Measurements from ENCODE around the gene RCOR1.

Gene RCOR1

GRCh38 chr14:102686196-102686801, 93.8 kb downstream of the RCOR1 start:
- DNase-seq: no peak

GRCh38 chr14:102688290-102688689, 95.8 kb downstream of the RCOR1 start:
- DNase-seq: no peak

DNA sequence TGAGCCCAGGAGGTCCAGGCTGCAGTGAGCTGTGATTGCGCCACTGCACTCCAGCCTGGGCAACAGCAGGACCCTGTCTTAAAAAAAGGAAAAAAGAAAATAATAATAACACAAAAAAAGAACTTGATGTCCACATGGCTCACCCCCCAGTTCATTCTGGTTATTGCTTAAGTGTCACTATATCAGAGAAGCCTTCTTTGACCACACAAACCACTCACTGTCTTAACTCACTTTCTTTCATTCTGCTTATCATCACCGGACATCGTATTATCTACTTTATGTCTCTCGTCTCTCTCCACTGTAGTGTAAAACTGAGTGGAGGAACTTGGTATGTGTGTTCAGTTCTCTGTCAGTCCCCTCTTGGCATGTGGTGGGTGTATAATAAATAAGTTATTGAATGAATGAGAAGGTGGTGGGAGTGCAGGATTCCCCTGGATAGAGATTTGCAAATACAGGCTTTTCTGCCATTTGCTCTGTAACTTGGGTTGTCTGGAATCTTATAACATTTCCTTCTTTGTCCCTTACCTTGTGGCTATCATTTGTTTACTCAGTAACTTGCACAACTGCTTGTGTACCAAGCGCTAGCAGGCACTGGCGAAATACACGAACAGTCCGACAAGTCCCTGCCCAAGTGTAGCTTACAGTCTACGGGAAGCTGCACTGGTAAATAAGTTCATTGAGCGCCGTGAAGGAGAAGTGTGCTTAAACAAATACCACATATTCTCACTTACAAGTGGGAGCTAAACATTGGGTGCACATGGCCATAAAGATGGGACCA, 98.2 kb downstream of the RCOR1 start:
- DNase-seq: no peak

GRCh38 chr14:102691763-102692162, 99.3 kb downstream of the RCOR1 start:
- DNase-seq: no peak

DNA sequence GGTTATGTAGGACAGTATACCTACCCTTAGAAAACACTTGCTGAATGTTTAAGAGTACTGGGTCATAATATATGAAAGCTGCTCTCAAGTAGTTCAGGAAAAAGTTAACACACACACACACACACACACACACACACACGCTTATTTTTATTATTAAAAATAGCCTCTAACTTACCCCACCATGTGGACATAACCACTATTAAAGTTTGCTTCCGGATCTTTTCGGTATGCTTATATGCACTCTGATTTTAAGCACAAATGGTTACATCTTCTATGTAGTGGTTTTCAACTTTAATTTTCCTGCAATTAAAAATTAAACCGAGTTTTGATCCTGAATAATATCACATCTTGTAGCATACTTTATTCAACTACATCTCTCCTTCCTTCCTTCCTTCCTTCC, 99.9 kb downstream of the RCOR1 start:
- no peak for DNase-seq

DNA sequence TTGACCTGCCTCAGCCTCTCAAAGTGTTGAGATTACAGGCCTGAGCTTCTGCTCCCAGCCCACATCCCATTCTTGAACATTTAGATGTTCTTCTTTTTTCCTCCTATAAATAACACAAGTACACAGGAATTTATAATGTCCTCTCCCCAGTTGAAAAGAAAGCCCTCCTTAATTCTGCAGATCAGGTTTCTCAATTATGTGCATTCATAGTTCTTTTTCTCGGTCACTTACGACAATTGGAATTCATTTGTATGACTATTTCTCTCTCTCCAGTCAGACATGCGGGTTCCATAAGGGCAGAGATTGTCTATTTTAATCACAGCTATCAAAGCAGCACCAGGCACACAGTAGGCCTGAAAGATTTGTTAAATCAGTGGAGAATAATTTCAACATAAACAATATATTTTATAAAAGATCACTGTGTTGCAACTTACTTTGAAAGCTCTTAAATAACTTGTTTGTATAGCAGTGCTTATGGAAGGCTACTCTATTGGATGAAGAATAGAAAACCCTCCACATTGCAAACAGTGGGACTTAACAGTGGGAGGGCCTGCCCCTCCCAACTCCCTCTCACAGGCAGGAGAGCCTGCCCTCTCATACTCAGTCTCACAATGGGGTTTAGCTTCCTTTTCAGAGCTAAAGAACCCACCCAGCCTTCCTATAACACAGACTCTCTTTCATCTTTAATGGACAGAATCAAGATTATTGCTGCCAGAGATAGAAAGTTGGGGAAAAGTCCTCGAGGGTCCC, 100.7 kb downstream of the RCOR1 start:
- DNase-seq: no peak

GRCh38 chr14:102694530-102695166, 102.2 kb downstream of the RCOR1 start:
- DNase-seq: no peak

DNA sequence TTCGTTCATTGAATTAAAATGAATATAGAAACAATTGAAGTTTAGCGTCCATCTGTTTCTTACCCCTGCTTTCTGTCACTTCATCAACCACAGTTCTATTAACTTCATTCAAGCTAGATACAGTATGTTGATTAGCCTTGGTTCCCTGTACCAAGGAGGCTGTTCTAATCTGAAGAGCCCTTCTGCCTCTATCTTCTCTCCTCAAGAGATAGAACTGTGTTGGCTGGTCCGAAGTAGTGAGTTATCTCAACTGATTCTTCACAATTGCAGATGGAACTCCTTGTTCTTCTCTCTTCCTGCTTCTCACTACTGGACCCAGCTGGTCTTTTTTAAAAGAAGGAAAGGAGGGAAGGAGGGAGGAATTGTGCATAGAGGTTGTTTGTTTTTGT, 102.7 kb downstream of the RCOR1 start:
- no peak for DNase-seq

GRCh38 chr14:102696332-102696731, 103.9 kb downstream of the RCOR1 start:
- DNase-seq: no peak

- DNase-seq: no peak
Measured at GRCh38 chr14:102696856-102697495, 104.5 kb downstream of the RCOR1 start.

GRCh38 chr14:102697501-102697900, 105.1 kb downstream of the RCOR1 start:
- DNase-seq: no peak

GRCh38 chr14:102699416-102700110, 107.1 kb downstream of the RCOR1 start:
- no peak for DNase-seq

GRCh38 chr14:102708494-102708893, 116.0 kb downstream of the RCOR1 start:
- no peak for DNase-seq

GRCh38 chr14:102711207-102711606, 118.8 kb downstream of the RCOR1 start:
- no peak for DNase-seq

DNA sequence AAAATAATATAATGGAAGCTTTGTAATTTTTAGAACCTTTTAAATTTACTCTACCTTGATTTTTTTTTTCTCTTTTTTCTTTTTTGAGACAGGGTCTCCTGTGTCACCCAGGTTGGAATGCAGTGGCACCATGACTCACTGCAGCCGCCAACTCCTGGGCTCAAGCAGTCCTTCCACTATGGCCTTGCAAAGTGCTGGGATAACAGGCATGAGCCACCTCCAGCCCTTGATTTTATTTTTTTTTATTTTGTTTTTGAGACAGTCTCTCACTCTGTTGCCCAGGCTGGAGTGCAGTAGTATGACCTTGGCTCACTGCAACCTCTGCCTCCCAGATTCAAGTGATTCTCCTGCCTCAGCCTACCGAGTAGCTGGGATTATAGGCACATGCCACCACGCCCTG, 119.5 kb downstream of the RCOR1 start:
- no peak for DNase-seq

- no peak for DNase-seq
Measured at GRCh38 chr14:102717276-102717675, 124.8 kb downstream of the RCOR1 start.

- no peak for DNase-seq
Measured at GRCh38 chr14:102722646-102723045, 130.2 kb downstream of the RCOR1 start.

- DNase-seq: no peak
Measured at GRCh38 chr14:102723650-102724049, 131.2 kb downstream of the RCOR1 start.

GRCh38 chr14:102726191-102726949, 133.9 kb downstream of the RCOR1 start:
- DNase-seq: no peak

GRCh38 chr14:102727336-102728095, 135.1 kb downstream of the RCOR1 start:
- DNase-seq: no peak

GRCh38 chr14:102728501-102728900, 136.1 kb downstream of the RCOR1 start:
- no peak for DNase-seq

Data from SHP77 treated with DMSO at 0.1 percent for 48 hours (cell line).